MCF 10A (cell line): ENCODE results near the gene HJURP. TPM values are rescaled to one million over a fixed set of nuclear protein-coding genes. Genes with fewer than 3 reads are reported as not detected.
A peak's percentile ranks its signal among the peaks of the same experiment; 100 is the strongest.

Source experiments
- BruUV-seq: library from RNA; stranded (reverse); fragments of 400-500 nt; replicated peaks from 2 replicates; lab custom pipeline; 2021; lab: Mats Ljungman, UMichigan
- CTCF ChIA-PET: fragments of 300-600 bp; sonication (Branson Sonifier 250); formaldehyde crosslinking; extraction: SDS; loops from one replicate; lab custom pipeline; 2021; ENCODE audit warnings: antibody characterized with exemption, inconsistent platforms; lab: Yijun Ruan, JAX
- POLR2A ChIA-PET: fragments of 300-600, 350-650 bp; sonication (Branson Sonifier 250); formaldehyde crosslinking; extraction: SDS; loops from one replicate; lab custom pipeline; 2020; ENCODE audit warnings: antibody characterized with exemption, inconsistent platforms; lab: Yijun Ruan, JAX
- DNase-seq: peaks from one replicate; pipeline ENCODE4 v3.0.0-alpha.2; 2018; ENCODE audit not compliant: unreplicated experiment
- H3K27ac Mint-ChIP-seq: one replicate; pipeline ENCODE4 v1.8.0; 2022; ENCODE audit warnings: mild to moderate bottlenecking, low read depth, mixed read lengths; ENCODE audit not compliant: unreplicated experiment
- H3K27me3 Mint-ChIP-seq: one replicate; pipeline ENCODE4 v1.8.0; 2022; ENCODE audit warnings: mixed read lengths; ENCODE audit not compliant: insufficient read depth, unreplicated experiment
- H3K36me3 Mint-ChIP-seq: one replicate; pipeline ENCODE4 v1.8.0; 2022; ENCODE audit warnings: mild to moderate bottlenecking, moderate library complexity, mixed read lengths; ENCODE audit not compliant: insufficient read depth, unreplicated experiment
- H3K4me1 Mint-ChIP-seq: one replicate; pipeline ENCODE4 v1.8.0; 2022; ENCODE audit warnings: mixed read lengths; ENCODE audit not compliant: insufficient read depth, unreplicated experiment
- H3K4me3 Mint-ChIP-seq: one replicate; pipeline ENCODE4 v1.8.0; 2022; ENCODE audit warnings: mild to moderate bottlenecking, moderate library complexity, mixed read lengths; ENCODE audit not compliant: unreplicated experiment
- H3K9me3 Mint-ChIP-seq: one replicate; pipeline ENCODE4 v1.8.0; 2022; ENCODE audit warnings: mixed read lengths; ENCODE audit not compliant: unreplicated experiment
- CTCF ChIP-seq: fragments of 200-600 bp; IDR thresholded peaks from one replicate; pipeline ENCODE4 v1.8.0; 2022; ENCODE audit warnings: antibody characterized with exemption, mild to moderate bottlenecking; ENCODE audit not compliant: unreplicated experiment
- intact Hi-C: fragments of 100-400 bp; cut with micrococcal nuclease; formaldehyde crosslinking; loops from 2 replicates; pipeline ENCODE4 v1.14.1; 2022
- total RNA-seq: library from RNA; stranded (reverse); gene quantifications from 2 replicates; pipeline ENCODE4 v1.2.3, GENCODE V29; 2022

The HJURP gene
- total RNA-seq, 1 experiment from 2014 or later, result 29.3 TPM

DNA sequence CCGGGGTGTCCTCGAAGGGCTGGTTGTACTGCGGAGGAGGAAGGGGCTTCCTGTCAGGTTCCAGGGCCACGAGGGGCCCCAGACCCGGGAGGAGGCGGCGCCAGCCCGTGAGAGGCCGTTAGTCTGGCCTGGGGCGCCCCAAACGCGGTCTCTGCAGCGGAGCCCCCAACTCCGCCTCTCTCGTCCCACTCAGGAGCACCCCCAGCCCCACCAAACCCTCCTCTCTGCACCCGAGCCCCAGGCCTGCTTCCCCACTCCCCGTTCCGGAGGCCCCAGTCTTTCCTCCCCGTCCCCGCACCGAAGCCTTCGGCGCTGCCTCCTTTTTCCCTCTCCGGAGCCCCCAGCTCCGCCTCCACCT, 473 bp downstream of the HJURP start:
- no peak for DNase-seq
- no peaks in the 10 kb centered on the region for H3K9me3 Mint-ChIP-seq
- ChIA-PET POLR2A (no interaction called here), CTCF (interaction anchor here (0.6 kb wide), 1 partner anchor 58 kb away, joined by 3 read pairs; no protein-coding TSS in a partner anchor)
- no peak for TF ChIP-seq CTCF
- H3K4me1 Mint-ChIP-seq, result peaks cover 16% of the 10 kb centered on the region
- intact Hi-C loops, result loop anchor here (10.0 kb wide), 1 partner anchor 651 kb away; no protein-coding TSS in a partner anchor
- H3K36me3 Mint-ChIP-seq, result peaks cover 4% of the 10 kb centered on the region
- no peaks in the 10 kb centered on the region for H3K27me3 Mint-ChIP-seq
- H3K27ac Mint-ChIP-seq, result peak overlapping the region; percentile 87
- peak overlapping the region; percentile 90 for H3K4me3 Mint-ChIP-seq
- no TSS peak for BruUV-seq

- ChIA-PET CTCF (interaction anchor here (0.7 kb wide), 1 partner anchor 40 kb away, joined by 3 read pairs; no protein-coding TSS in a partner anchor), POLR2A (interaction anchor here (0.6 kb wide), 1 partner anchor 467 kb away, joined by 4 read pairs; no protein-coding TSS in a partner anchor)
- BruUV-seq, result TSS peak; percentile 40
- DNase-seq, result no peak
- intact Hi-C loops, result loop anchor here (10.0 kb wide), 1 partner anchor 651 kb away; no protein-coding TSS in a partner anchor
- Mint-ChIP-seq H3K9me3 (no peaks in the 10 kb centered on the region), H3K27me3 (no peaks in the 10 kb centered on the region), H3K36me3 (peaks cover 4% of the 10 kb centered on the region), H3K4me3 (peak overlapping the region; percentile 90), H3K27ac (no peak overlapping the region), H3K4me1 (peaks cover 16% of the 10 kb centered on the region)
- TF ChIP-seq CTCF, result no peak
These were observed 982 bp downstream of the HJURP start for GRCh38 chr2:233853353-233853752.

DNA sequence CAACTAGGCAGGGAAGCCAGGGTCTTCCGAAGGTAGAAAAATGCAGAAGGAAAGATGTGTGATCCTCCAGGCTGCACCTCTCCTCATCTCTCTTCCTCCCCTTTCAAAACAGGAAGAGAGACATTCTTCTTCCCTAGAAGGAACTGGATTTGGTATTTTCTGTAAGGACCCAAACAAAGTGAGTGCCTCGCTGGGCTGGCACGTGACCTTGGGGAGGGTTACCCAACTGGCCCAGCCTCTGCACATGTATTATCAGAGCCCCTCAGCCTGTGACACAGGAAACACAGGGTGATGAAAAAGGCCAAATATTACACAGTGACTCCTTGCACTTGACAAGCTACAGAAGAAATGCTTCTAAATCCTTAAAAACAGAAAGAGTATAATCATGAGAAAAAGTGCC, 2.3 kb downstream of the HJURP start:
- H3K36me3 Mint-ChIP-seq, result peaks cover 4% of the 10 kb centered on the region
- ChIA-PET CTCF (no interaction called here), POLR2A (interaction anchor here (1.0 kb wide), 1 partner anchor 309 kb away, joined by 4 read pairs; no protein-coding TSS in a partner anchor)
- no TSS peak for BruUV-seq
- H3K27me3 Mint-ChIP-seq, result no peaks in the 10 kb centered on the region
- peak overlapping the region; percentile 90 for H3K4me3 Mint-ChIP-seq
- intact Hi-C loops, result loop anchor here (10.0 kb wide), 1 partner anchor 653 kb away; no protein-coding TSS in a partner anchor
- no peak for TF ChIP-seq CTCF
- no peak for DNase-seq
- H3K4me1 Mint-ChIP-seq, result peaks cover 16% of the 10 kb centered on the region
- no peaks in the 10 kb centered on the region for H3K9me3 Mint-ChIP-seq
- H3K27ac Mint-ChIP-seq, result peak overlapping the region; percentile 11

- no peak for DNase-seq
- no TSS peak for BruUV-seq
- no peak for TF ChIP-seq CTCF
- intact Hi-C loops, result loop anchor here (10.0 kb wide), 1 partner anchor 654 kb away; no protein-coding TSS in a partner anchor
- peaks cover 4% of the 10 kb centered on the region for H3K36me3 Mint-ChIP-seq
- CTCF ChIA-PET, result interaction anchor here (0.6 kb wide), 1 partner anchor 650 kb away, joined by 3 read pairs; no protein-coding TSS in a partner anchor
- no peaks in the 10 kb centered on the region for H3K9me3 Mint-ChIP-seq
- H3K4me1 Mint-ChIP-seq, result peaks cover 16% of the 10 kb centered on the region
- H3K4me3 Mint-ChIP-seq, result no peak overlapping the region
- POLR2A ChIA-PET, result interaction anchor here (0.7 to 1.0 kb wide), 3 partner anchors 13 to 308 kb away, joined by 3 to 4 read pairs (median 3); no protein-coding TSS in a partner anchor
- no peak overlapping the region for H3K27ac Mint-ChIP-seq
- H3K27me3 Mint-ChIP-seq, result no peaks in the 10 kb centered on the region
These were observed 3.2 kb downstream of the HJURP start for GRCh38 chr2:233851169-233851568.
